Hepatocyte (in vitro differentiated cells): ENCODE data around the gene WASF3. TPM values are rescaled to one million over a fixed set of nuclear protein-coding genes. Genes with fewer than 3 reads are reported as not detected.

Experiments
- DNase-seq: peaks from one replicate; pipeline ENCODE4 v3.0.0-alpha.2; 2016; ENCODE audit warnings: low spot score
- H2AFZ ChIP-seq: fragments of 200-600 bp; sonication (generic); 2 replicates; pipeline ENCODE4 v1.6.0; 2016; ENCODE audit warnings: antibody characterized with exemption, mild to moderate bottlenecking
- H3K27ac ChIP-seq: fragments of 200-600 bp; sonication (generic); 2 replicates; pipeline ENCODE4 v1.5.1; 2016; ENCODE audit warnings: mild to moderate bottlenecking
- H3K27me3 ChIP-seq: fragments of 200-600 bp; sonication (generic); 2 replicates; pipeline ENCODE4 v1.6.1; 2016
- H3K36me3 ChIP-seq: fragments of 200-600 bp; sonication (generic); replicated peaks from 2 replicates; pipeline ENCODE4 v1.5.1; 2016; ENCODE audit warnings: low read depth; ENCODE audit not compliant: insufficient read depth
- H3K4me1 ChIP-seq: fragments of 200-600 bp; sonication (generic); 2 replicates; pipeline ENCODE4 v1.5.1; 2016; ENCODE audit warnings: mild to moderate bottlenecking, moderate library complexity; ENCODE audit not compliant: insufficient read depth
- H3K4me2 ChIP-seq: fragments of 200-600 bp; sonication (generic); 2 replicates; pipeline ENCODE4 v1.6.0; 2016
- H3K4me3 ChIP-seq: fragments of 200-600 bp; sonication (generic); 2 replicates; pipeline ENCODE4 v1.5.1; 2016; ENCODE audit warnings: mild to moderate bottlenecking
- H3K79me2 ChIP-seq: fragments of 200-600 bp; sonication (generic); 2 replicates; pipeline ENCODE4 v1.6.0; 2017; ENCODE audit warnings: mild to moderate bottlenecking
- H3K9me2 ChIP-seq: fragments of 200-600 bp; sonication (generic); replicated peaks from 2 replicates; pipeline ENCODE4 v1.6.0; 2017; ENCODE audit warnings: mild to moderate bottlenecking; ENCODE audit not compliant: insufficient read depth
- H3K9me3 ChIP-seq: fragments of 200-600 bp; sonication (generic); 2 replicates; pipeline ENCODE4 v1.5.1; 2016; ENCODE audit warnings: low read depth, mild to moderate bottlenecking
- H4K20me1 ChIP-seq: fragments of 200-600 bp; sonication (generic); 2 replicates; pipeline ENCODE4 v1.6.0; 2016; ENCODE audit warnings: mild to moderate bottlenecking; ENCODE audit not compliant: insufficient read depth, poor library complexity, severe bottlenecking
- EZH2 ChIP-seq: fragments of 200-600 bp; sonication (generic); IDR thresholded peaks from 2 replicates; pipeline ENCODE4 v1.6.1; 2016; ENCODE audit warnings: antibody characterized with exemption, mild to moderate bottlenecking, borderline replicate concordance
- EZH2phosphoT487 ChIP-seq: fragments of 200-600 bp; sonication (generic); IDR thresholded peaks from one replicate; pipeline ENCODE4 v1.6.1; 2018; ENCODE audit warnings: antibody characterized with exemption, mild to moderate bottlenecking, low read depth, moderate library complexity; ENCODE audit not compliant: unreplicated experiment, severe bottlenecking
- WGBS: methylation state at CpG from one replicate; pipeline ENCODE4 v1.1.6; 2016; ENCODE audit warnings: low lambda C conversion rate; ENCODE audit errors: missing lambda C conversion rate; 5-methylcytosine and 5-hydroxymethylcytosine counted together
- polyA plus RNA-seq: library from polyadenylated mRNA; unstranded; fragments of >200 nt; fragmentation: Nextera tagmentation; extraction: Ambion mirVana; gene quantifications from 2 replicates; pipeline ENCODE4 v1.2.1, GENCODE V29; 2016
- total RNA-seq: library from RNA; depleted of rRNA; stranded (reverse); fragments of >200 nt; gene quantifications from 2 replicates; pipeline ENCODE4 v1.2.3, GENCODE V29; 2014
- TF ChIP-seq, protein P1 (sequence below): fragments of 200-600 bp; sonication (generic); IDR thresholded peaks from 2 replicates; pipeline ENCODE4 v1.5.1; 2016; ENCODE audit warnings: antibody characterized with exemption, mild to moderate bottlenecking; ENCODE audit not compliant: poor library complexity

The WASF3 gene
- total and polyA plus RNA-seq, 2 experiments from 2014 or later = 10.4 to 17.8 TPM

DNA sequence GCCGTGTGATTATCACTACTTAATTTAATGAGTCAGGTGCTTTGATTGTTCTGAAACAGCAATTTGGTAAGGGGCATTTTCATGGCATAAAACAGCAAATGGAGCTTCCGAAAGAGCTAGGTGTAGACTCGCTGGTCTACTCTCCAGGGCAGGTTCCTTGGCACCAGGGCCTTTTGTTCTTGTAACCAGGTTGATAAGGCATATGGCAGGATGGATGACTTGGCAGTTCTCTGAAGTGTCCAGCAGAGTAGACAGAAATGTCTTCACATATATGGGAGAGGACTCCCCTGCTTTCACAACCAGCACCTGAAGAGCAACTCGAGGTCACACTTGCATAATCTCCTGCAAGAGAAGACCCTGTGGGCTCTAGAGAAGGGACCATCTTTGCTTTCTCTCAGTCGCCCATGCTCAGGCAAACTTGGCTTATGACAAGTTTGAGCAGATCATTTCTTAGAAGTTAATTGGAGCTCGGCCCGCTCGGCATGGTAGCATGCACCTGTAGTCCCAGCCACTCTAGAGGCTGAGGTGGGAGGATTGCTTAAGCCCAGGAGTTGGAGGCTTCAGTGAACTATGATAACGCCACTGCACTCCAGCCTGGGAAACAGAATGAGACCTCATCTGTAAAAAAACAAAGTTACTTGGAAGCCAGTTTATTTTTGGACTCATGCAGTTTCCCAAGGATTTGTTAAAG lies 23.3 kb upstream of the WASF3 start:
- H3K27ac ChIP-seq = no peak overlapping the region
- WGBS = 92% methylated on average over 9 of the region's 9 CpGs
- H3K4me3 ChIP-seq = no peak overlapping the region
- TF ChIP-seq, protein P1, sequence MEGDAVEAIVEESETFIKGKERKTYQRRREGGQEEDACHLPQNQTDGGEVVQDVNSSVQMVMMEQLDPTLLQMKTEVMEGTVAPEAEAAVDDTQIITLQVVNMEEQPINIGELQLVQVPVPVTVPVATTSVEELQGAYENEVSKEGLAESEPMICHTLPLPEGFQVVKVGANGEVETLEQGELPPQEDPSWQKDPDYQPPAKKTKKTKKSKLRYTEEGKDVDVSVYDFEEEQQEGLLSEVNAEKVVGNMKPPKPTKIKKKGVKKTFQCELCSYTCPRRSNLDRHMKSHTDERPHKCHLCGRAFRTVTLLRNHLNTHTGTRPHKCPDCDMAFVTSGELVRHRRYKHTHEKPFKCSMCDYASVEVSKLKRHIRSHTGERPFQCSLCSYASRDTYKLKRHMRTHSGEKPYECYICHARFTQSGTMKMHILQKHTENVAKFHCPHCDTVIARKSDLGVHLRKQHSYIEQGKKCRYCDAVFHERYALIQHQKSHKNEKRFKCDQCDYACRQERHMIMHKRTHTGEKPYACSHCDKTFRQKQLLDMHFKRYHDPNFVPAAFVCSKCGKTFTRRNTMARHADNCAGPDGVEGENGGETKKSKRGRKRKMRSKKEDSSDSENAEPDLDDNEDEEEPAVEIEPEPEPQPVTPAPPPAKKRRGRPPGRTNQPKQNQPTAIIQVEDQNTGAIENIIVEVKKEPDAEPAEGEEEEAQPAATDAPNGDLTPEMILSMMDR = no peak
- no peak for TF ChIP-seq EZH2
- TF ChIP-seq EZH2phosphoT487 = no peak
- H3K4me1 ChIP-seq = no peaks in the 10 kb centered on the region
- no peaks in the 10 kb centered on the region for H4K20me1 ChIP-seq
- H3K9me2 ChIP-seq = no peaks in the 10 kb centered on the region
- no peaks in the 10 kb centered on the region for H3K36me3 ChIP-seq
- DNase-seq = no peak
- H3K79me2 ChIP-seq = no peaks in the 10 kb centered on the region
- no peak overlapping the region for H3K4me2 ChIP-seq
- no peak overlapping the region for H2AFZ ChIP-seq
- H3K27me3 ChIP-seq = no peaks in the 10 kb centered on the region
- H3K9me3 ChIP-seq = no peaks in the 10 kb centered on the region

DNA sequence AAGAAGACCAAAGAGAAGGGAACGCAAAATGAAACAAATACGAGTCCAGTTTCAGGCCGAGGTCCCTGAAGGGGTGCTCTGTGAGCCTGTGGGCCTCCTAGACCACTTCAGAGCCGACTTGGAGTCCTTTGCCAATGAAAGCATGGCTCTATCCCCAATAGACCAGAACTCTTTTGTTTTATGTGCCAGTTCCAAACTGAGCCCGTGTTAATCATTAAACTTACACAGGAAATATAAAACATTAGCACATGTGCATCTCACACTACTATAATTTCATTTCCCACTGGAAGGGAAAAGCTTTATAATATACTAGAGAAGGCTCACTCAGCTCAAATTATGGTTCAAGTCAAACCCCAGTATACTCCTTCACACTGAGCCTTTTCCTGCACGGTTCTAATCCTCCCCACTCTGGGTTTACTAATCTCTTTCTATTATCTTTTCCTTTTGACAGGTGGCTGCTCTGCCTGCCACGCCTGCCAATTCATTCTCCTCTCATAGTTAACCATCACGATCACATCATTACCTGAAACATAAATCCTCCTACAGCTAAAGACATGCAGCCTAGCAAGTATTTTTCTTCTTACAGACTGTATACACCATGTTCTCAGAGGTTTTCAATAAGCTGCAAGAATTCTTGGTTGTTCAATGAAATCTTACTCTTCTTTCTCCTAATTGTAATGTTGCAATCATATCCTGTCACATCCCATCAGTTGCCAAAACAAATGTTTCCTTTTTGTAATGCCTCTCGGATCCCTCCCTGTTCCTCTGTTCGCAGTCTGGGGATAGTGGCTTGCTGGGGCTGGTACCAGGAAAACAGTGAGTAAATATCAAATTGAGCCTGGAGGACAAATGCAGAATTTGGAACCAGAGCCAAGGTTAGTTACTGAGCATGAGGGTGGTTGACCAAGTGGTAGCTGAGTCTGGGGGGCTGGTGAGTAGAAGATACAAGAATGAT lies 18.8 kb upstream of the WASF3 start:
- no peaks in the 10 kb centered on the region for H4K20me1 ChIP-seq
- 65% methylated on average over 10 of the region's 10 CpGs for WGBS
- no peak overlapping the region for H3K27ac ChIP-seq
- no peak overlapping the region for H3K4me2 ChIP-seq
- TF ChIP-seq EZH2phosphoT487 (no peak), EZH2 (no peak)
- TF ChIP-seq, protein P1 = no peak
- H3K4me3 ChIP-seq = no peak overlapping the region
- DNase-seq = no peak
- no peak overlapping the region for H2AFZ ChIP-seq
- no peaks in the 10 kb centered on the region for H3K36me3 ChIP-seq
- H3K79me2 ChIP-seq = no peaks in the 10 kb centered on the region
- H3K27me3 ChIP-seq = no peaks in the 10 kb centered on the region
- H3K9me2 ChIP-seq = no peaks in the 10 kb centered on the region
- H3K9me3 ChIP-seq = no peaks in the 10 kb centered on the region
- H3K4me1 ChIP-seq = no peaks in the 10 kb centered on the region

DNA sequence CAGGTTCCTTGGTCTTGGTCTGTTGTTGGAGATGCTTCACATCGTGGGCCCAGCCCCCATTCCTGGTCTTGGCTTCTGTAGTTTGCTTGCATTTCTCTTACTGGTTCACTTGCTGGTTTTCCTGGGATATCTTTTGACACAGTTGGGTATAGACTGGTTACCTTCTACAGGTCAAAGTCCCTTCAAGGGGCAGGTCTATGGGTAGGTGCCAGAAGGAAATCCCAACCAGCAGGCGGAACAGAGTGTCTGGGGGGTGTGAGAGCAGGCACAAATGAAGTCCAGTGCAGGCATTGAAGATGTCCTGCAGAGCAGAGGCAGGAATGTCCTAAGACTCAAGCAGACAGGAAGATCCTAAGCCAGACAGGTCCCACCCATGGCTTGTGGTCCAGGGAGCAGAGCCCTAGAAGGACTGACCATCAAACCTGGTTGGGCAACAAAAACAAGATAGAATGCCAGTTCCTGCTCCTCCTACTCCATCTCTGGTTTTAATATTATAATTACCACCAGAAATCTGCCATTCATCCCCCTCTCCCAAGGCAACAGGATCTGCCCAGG lies 17.7 kb upstream of the WASF3 start:
- H4K20me1 ChIP-seq = no peaks in the 10 kb centered on the region
- no peak for DNase-seq
- no peaks in the 10 kb centered on the region for H3K79me2 ChIP-seq
- 83% methylated on average over 2 of the region's 2 CpGs for WGBS
- H3K4me2 ChIP-seq = no peak overlapping the region
- no peaks in the 10 kb centered on the region for H3K27me3 ChIP-seq
- H3K9me3 ChIP-seq = no peaks in the 10 kb centered on the region
- no peak overlapping the region for H3K4me3 ChIP-seq
- no peaks in the 10 kb centered on the region for H3K4me1 ChIP-seq
- H3K27ac ChIP-seq = no peak overlapping the region
- TF ChIP-seq EZH2phosphoT487 (no peak), EZH2 (no peak)
- TF ChIP-seq, protein P1 = no peak
- no peak overlapping the region for H2AFZ ChIP-seq
- H3K9me2 ChIP-seq = no peaks in the 10 kb centered on the region
- H3K36me3 ChIP-seq = no peaks in the 10 kb centered on the region
